Kidney epithelial cell (primary cell): ENCODE measurements around the gene ATP8B4. TPM values are rescaled to one million over a fixed set of nuclear protein-coding genes. Genes with fewer than 3 reads are reported as not detected.
"Not testable (repeated sequence)": the region's sequence is repeated elsewhere in the genome, so short reads cannot be mapped to it uniquely, and the experiment has no call there.

ENCODE experiments used
- DNase-seq: peaks from one replicate; pipeline ENCODE4 v3.0.0-alpha.2; 2010; ENCODE audit warnings: low read depth
- H3K27me3 ChIP-seq: 2 replicates; pipeline ENCODE4 v1.6.0; 2011; ENCODE audit warnings: low read length; ENCODE audit not compliant: control insufficient read depth, insufficient read depth
- H3K36me3 ChIP-seq: 2 replicates; pipeline ENCODE4 v1.5.1; 2011; ENCODE audit warnings: low read length; ENCODE audit not compliant: control insufficient read depth, insufficient read depth
- H3K4me3 ChIP-seq: 2 replicates; pipeline ENCODE4 v1.5.1; 2011; ENCODE audit warnings: low read depth, mild to moderate bottlenecking, control low read depth, low read length
- CTCF ChIP-seq: IDR thresholded peaks from 2 replicates; pipeline ENCODE4 v1.5.1; 2011; ENCODE audit warnings: mild to moderate bottlenecking, moderate library complexity, low read length, control low read depth, inconsistent platforms; ENCODE audit not compliant: insufficient read depth, poor library complexity, severe bottlenecking
- total RNA-seq: library from RNA; depleted of rRNA; stranded (reverse); fragments of >200 nt; gene quantifications from 2 replicates; pipeline ENCODE4 v1.2.3, GENCODE V29; 2015

Gene ATP8B4
- total RNA-seq, 1 donor from 2014 or later = 0.25 TPM

DNA sequence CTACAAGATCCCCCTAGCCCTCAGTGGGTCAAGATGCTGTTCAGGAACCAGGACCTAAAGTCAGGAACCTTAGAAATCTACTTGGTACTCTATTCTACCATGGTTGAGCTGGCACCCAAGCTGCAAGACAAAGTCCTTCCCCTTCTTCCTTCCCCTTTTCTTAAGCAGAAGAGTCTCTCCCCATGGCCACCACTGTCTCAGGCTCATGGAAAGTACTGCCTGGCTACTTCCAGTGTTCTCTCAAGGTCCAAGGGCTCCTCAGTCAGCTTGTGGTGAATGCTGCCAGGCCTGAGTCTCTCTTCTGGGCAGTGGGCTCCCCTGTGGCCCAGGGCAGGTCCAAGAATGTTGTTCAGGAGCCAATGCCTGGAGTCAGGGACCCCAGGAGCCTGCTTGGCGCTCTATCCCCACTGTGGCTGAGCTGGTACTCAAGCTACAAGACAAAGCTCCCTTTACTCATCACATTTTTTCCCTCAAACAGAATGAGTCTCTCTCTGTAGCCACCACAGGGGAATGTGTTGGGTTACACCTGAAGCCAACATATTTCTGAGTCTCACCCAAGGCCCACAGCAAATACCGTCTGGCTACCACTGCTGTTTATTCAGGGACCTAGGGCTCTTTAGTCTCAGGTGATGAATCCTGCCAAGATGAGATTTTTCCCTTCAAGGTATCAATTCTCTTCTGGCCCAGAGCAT, 44.8 kb upstream of the ATP8B4 start:
- no peak for DNase-seq
- Histone ChIP-seq H3K4me3 (no peak overlapping the region), H3K36me3 (no peaks in the 10 kb centered on the region), H3K27me3 (no peaks in the 10 kb centered on the region)
- no peak for TF ChIP-seq CTCF

DNA sequence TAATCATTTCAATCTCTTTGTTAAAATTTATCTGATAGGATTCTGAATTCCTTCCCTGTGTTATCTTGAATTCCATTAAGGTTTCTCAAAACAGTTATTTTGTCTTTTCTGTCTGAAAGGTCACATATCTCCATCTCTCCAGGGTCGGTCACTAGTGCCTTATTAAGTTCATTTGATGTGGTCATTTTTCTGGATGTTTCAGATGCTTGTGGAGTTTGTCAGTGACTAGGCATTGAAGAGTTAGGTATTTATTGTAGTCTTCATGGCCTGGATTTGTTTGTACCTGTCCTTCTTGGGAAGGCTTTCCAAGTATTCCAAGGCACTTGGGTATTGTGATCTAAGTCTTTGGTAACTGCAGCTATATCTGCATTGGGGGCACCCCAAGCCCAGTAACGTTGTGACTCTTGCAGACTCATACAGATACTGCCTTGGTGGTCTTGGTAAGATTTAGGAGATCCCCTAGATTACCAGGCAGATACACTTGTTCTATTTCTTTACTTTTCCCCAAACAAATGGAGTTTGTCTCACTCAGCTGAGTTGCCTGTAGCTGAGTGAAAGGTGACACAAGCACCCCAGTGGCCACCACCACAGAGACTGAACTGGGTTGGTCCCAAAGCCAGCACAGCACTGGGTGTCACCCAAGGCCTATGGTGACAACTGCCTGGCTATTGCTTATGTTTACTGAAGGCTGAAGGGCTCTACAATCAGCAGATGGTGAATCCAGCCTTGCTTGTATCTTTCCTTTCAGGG, 44.1 kb upstream of the ATP8B4 start:
- no peak for DNase-seq
- H3K36me3 ChIP-seq = no peaks in the 10 kb centered on the region
- no peak for TF ChIP-seq CTCF
- no peaks in the 10 kb centered on the region for H3K27me3 ChIP-seq
- no peak overlapping the region for H3K4me3 ChIP-seq

DNA sequence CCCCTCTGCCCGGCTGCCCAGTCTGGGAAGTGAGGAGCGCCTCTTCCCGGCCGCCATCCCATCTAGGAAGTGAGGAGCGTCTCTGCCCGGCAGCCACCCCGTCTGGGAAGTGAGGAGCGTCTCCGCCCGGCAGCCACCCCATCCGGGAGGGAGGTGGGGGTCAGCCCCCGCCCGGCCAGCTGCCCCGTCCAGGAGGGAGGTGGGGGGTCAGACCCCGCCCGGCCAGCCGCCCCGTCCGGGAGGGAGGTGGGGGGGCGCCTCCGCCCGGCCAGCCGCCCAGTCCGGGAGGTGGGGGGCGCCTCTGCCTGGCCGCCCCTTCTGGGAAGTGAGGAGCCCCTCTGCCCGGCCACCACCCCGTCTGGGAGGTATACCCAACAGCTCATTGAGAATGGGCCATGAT, 39.2 kb upstream of the ATP8B4 start:
- H3K4me3 ChIP-seq, H3K27me3 ChIP-seq, DNase-seq, H3K36me3 ChIP-seq: not testable (repeated sequence)

DNA sequence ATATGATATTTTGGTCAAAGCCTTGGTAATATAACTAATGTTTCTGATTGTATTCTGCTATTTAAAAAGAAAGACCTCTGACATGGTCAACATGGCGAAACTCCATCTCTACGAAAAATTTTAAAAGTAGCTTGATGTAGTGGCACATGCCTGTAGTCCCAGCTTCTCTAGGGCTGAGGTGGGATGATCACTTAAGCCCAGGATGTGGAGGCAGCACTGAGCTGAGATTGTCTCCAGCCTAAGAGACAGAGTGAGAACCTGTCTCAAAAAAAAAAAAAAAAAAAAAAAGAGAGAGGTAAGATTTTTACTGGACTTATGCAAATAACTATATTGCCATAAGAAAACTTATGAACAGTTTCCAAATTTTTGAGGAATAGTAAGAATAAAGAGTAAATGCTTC, 32.4 kb upstream of the ATP8B4 start:
- H3K27me3 ChIP-seq = no peaks in the 10 kb centered on the region
- no peak for TF ChIP-seq CTCF
- H3K36me3 ChIP-seq = no peaks in the 10 kb centered on the region
- no peak for DNase-seq
- no peak overlapping the region for H3K4me3 ChIP-seq

DNA sequence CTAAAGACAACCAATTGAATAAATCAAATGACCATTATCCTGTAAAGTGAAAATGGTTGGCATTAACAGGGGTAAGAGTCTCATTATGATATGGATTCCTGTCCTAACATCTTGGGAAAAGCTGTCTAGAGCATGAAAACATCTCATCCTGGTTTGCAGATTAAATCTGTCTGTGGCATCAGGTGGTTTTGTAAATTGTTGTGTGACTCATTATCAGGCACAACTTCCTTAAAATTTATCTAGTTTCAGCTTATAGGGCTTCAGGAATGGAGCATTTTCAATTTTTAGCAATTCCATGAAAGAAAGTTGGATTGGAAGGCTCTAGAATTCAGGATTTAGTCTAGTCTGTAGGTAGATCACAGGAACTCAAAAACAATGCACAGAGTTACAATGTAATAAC, 31.8 kb upstream of the ATP8B4 start:
- Histone ChIP-seq H3K4me3 (no peak overlapping the region), H3K36me3 (no peaks in the 10 kb centered on the region), H3K27me3 (no peaks in the 10 kb centered on the region)
- DNase-seq = no peak
- no peak for TF ChIP-seq CTCF

- no peak for TF ChIP-seq CTCF
- Histone ChIP-seq H3K36me3 (no peaks in the 10 kb centered on the region), H3K27me3 (no peaks in the 10 kb centered on the region), H3K4me3 (no peak overlapping the region)
- DNase-seq = no peak
Measured at GRCh38 chr15:50150349-50150748, 31.3 kb upstream of the ATP8B4 start.
